ENCODE measurements around the gene MYH9.

The MYH9 gene

GRCh38 chr22:36387959-36388726 lies at the start of gene MYH9:
TSS of gene MYH9 (minus strand) at chr22:36387967. CDS start at chr22:36349236, 38,731 bp downstream.
- Histone ChIP-seq H3K4me1 (ENCODE audit: control insufficient read depth, insufficient read depth, low read length) (peaks cover 12% of the 10 kb centered on the region; the same call in 1 of the 2 replicates), H3K36me3 (ENCODE audit: control insufficient read depth in 2 of 2, insufficient read depth in 1 of 2, low read length in 2 of 2) (peaks cover 0 to 5% of the 10 kb centered on the region in 2 experiments; a peak in 2 of 3 replicates), H3K27ac (ENCODE audit: extremely low read depth, low read depth, low read length) (peak within 1 kb of the TSS; percentile 95), H3K4me3 (ENCODE audit: low read depth, low read length) (peak within 1 kb of the TSS; percentile 94), H3K9me3 (ENCODE audit: control insufficient read depth, insufficient read depth, low read depth, low read length) (no peaks in the 10 kb centered on the region)
- ChIA-PET POLR2A (interaction anchor here (0.5 to 3.3 kb wide), 51 partner anchors 9 to 149 kb away, joined by 3 to 45 read pairs (median 5); partner anchors contain the start of genes APOL2, EIF3D and TXN2), CTCF (interaction anchor here (0.7 to 1.8 kb wide), 5 partner anchors 23 to 87 kb away, joined by 3 to 11 read pairs (median 4); no protein-coding TSS in a partner anchor)
- no peak for TF ChIP-seq ZNF596 (tag by site-specific recombination; IDR thresholded peaks at IDR 0.05)
- TF ChIP-seq PRDM6 (tag by site-specific recombination; IDR thresholded peaks at IDR 0.05): no peak; the same call in 1 of the 2 replicates
- peak; percentile 37; the same call in 1 of the 2 replicates for TF ChIP-seq ZNF76 (tag by site-specific recombination; IDR thresholded peaks at IDR 0.05; ENCODE audit: borderline replicate concordance, low read depth)
- TF ChIP-seq ZBTB8A (tag by site-specific recombination; IDR thresholded peaks at IDR 0.05): no peak; the same call in none of the 2 replicates
- no peak for TF ChIP-seq ZNF423 (tag by site-specific recombination; IDR thresholded peaks at IDR 0.05)
- TF ChIP-seq ZBTB17 (tag by site-specific recombination; IDR thresholded peaks at IDR 0.05): peak; percentile 88
- no peak for TF ChIP-seq ZNF202 (tag by site-specific recombination; IDR thresholded peaks at IDR 0.05; ENCODE audit: borderline replicate concordance)
- TF ChIP-seq ZNF174 (tag by site-specific recombination; IDR thresholded peaks at IDR 0.05): no peak
- peak; percentile 98 for TF ChIP-seq IKZF3 (tag by site-specific recombination; IDR thresholded peaks at IDR 0.05)
- TF ChIP-seq GLI2 (tag by site-specific recombination; IDR thresholded peaks at IDR 0.05; ENCODE audit: borderline replicate concordance, low read depth): no peak
- TF ChIP-seq KLF16 (tag by site-specific recombination; IDR thresholded peaks at IDR 0.05): peak; percentile 86
- no peak for TF ChIP-seq PRDM2 (tag by site-specific recombination; IDR thresholded peaks at IDR 0.05; ENCODE audit: borderline replicate concordance)
- peak; percentile 41; the same call in 1 of the 2 replicates for TF ChIP-seq SP7 (tag by site-specific recombination; IDR thresholded peaks at IDR 0.05)
- TF ChIP-seq PBX3 (CRISPR knock-in tag; IDR thresholded peaks at IDR 0.05): peak; percentile 98
- peak; percentile 75 for TF ChIP-seq BCL11B (tag by site-specific recombination; IDR thresholded peaks at IDR 0.05; ENCODE audit: low read depth)
- TF ChIP-seq KLF1 (tag by site-specific recombination; IDR thresholded peaks at IDR 0.05): peak; percentile 81
- no peak for TF ChIP-seq ZNF544 (tag by site-specific recombination; IDR thresholded peaks at IDR 0.05)
- no peak for TF ChIP-seq ZNF548 (tag by site-specific recombination; IDR thresholded peaks at IDR 0.05)
- peak; percentile 59 for TF ChIP-seq ZNF629 (tag by site-specific recombination; IDR thresholded peaks at IDR 0.05)
- TF ChIP-seq ZNF132 (tag by site-specific recombination; IDR thresholded peaks at IDR 0.05; ENCODE audit: borderline replicate concordance): no peak
- TF ChIP-seq SALL2 (tag by site-specific recombination; IDR thresholded peaks at IDR 0.05; ENCODE audit: borderline replicate concordance): no peak
- no peak for TF ChIP-seq ZNF266 (tag by site-specific recombination; IDR thresholded peaks at IDR 0.05; ENCODE audit: low read depth)
- no peak for TF ChIP-seq ZBTB44 (tag by site-specific recombination; IDR thresholded peaks at IDR 0.05)
- no peak for TF ChIP-seq ZFP37 (tag by site-specific recombination; IDR thresholded peaks at IDR 0.05)
- TF ChIP-seq ZNF274 (IDR thresholded peaks at IDR 0.05; ENCODE audit: low read length): no peak
- TF ChIP-seq ZNF274 (tag by site-specific recombination; IDR thresholded peaks at IDR 0.05; ENCODE audit: borderline replicate concordance): no peak
- TF ChIP-seq ZNF404 (tag by site-specific recombination; IDR thresholded peaks at IDR 0.05): no peak
- peak; percentile 64 for TF ChIP-seq ZNF24 (tag by site-specific recombination; IDR thresholded peaks at IDR 0.05)

Measured in HEK293 (cell line).